ENCODE measurements around the gene SLC12A7.

SLC12A7 gene

DNA sequence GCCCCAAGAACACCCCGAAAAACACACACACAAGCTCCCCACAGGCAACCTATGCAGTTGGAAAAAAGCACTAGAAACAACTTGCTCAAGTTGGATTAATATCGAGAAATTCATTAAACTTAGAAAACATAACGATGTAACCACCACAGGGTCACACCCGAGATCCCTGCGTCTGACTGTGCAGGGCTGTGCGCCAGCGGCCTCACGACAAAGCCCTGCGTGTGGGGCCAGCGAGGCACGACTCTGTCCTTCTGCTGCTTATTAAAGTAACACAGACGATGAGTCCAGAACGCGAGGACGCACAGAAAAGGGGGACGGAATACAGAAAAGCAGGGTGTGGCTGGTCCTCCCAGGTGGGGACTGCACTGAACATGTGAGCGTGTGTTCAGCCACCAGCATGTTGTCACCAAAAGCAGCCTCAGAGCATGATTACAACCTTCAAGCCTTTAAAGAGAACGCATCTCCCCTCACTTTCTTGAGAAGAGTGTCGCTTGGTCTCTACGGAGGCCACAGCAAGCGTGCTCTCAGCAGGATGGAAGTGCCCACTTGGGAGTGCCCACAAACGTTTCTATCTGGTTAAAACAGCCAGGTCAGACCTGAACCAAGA lies 14.4 kb downstream of the SLC12A7 start:
- TF ChIP-seq, protein P1, sequence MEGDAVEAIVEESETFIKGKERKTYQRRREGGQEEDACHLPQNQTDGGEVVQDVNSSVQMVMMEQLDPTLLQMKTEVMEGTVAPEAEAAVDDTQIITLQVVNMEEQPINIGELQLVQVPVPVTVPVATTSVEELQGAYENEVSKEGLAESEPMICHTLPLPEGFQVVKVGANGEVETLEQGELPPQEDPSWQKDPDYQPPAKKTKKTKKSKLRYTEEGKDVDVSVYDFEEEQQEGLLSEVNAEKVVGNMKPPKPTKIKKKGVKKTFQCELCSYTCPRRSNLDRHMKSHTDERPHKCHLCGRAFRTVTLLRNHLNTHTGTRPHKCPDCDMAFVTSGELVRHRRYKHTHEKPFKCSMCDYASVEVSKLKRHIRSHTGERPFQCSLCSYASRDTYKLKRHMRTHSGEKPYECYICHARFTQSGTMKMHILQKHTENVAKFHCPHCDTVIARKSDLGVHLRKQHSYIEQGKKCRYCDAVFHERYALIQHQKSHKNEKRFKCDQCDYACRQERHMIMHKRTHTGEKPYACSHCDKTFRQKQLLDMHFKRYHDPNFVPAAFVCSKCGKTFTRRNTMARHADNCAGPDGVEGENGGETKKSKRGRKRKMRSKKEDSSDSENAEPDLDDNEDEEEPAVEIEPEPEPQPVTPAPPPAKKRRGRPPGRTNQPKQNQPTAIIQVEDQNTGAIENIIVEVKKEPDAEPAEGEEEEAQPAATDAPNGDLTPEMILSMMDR (IDR thresholded peaks at IDR 0.05; ENCODE audit: low read depth, low read length): no peak
- in situ Hi-C loops (cut with HindIII; ENCODE audit: low sequenced_read_pairs): no loop called here
- no peak overlapping the region for H3K4me3 ChIP-seq (ENCODE audit: low read depth, low read length)
- no peak for DNase-seq (ENCODE audit: low read depth, low spot score)

DNA sequence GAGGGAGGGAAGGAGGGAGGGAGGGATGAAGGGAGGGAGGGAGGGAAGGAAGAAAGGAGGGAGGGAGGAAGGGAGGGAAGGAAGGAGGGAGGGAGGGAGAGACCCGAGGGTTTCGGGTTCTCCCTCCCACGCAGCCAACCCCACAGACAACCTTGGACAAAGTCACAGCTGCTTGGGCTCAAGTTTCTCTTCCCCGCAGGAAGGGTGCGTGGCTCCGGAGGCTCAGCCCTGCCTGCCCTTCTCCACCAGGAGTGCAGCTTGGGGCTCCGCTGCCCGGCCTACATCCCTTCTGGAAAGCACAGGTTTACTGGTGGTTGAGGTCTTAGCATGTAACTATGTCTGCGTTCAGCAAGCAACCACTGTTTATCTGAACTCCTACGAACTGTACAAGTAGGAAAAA lies 15.0 kb downstream of the SLC12A7 start:
- H3K4me3 ChIP-seq (ENCODE audit: low read depth, low read length): no peak overlapping the region
- in situ Hi-C loops (cut with HindIII; ENCODE audit: low sequenced_read_pairs): no loop called here
- DNase-seq (ENCODE audit: low read depth, low spot score): no peak
- TF ChIP-seq, protein P1 (IDR thresholded peaks at IDR 0.05; ENCODE audit: low read depth, low read length): no peak

DNA sequence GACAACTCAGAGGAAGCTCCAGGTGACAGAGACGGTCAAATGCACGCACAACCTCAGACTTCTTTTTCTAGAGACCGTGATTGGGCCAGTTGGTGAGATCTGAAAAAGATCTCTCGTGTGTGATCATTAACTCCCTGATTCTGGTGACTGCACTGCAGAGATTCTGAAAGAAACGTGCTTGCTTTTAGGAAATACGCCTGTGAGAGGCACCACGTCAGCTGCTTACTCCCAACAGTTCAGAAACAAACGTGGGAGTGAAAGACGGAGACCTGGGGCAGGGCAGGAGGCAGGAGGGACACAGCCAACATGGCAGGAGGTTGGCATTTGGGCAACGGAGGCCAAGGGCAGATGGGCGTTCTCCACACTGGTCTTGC lies 15.9 kb downstream of the SLC12A7 start:
- in situ Hi-C loops (cut with HindIII; ENCODE audit: low sequenced_read_pairs): no loop called here
- TF ChIP-seq, protein P1 (IDR thresholded peaks at IDR 0.05; ENCODE audit: low read depth, low read length): no peak
- H3K4me3 ChIP-seq (ENCODE audit: low read depth, low read length): no peak overlapping the region
- no peak for DNase-seq (ENCODE audit: low read depth, low spot score)

- no peak for DNase-seq (ENCODE audit: low read depth, low spot score)
- no peak overlapping the region for H3K4me3 ChIP-seq (ENCODE audit: low read depth, low read length)
- in situ Hi-C loops (cut with HindIII; ENCODE audit: low sequenced_read_pairs): no loop called here
- TF ChIP-seq, protein P1 (IDR thresholded peaks at IDR 0.05; ENCODE audit: low read depth, low read length): no peak
Observed at GRCh38 chr5:1095302-1095989, 16.4 kb downstream of the SLC12A7 start.

- no peak overlapping the region for H3K4me3 ChIP-seq (ENCODE audit: low read depth, low read length)
- TF ChIP-seq, protein P1 (IDR thresholded peaks at IDR 0.05; ENCODE audit: low read depth, low read length): no peak
- in situ Hi-C loops (cut with HindIII; ENCODE audit: low sequenced_read_pairs): no loop called here
- no peak for DNase-seq (ENCODE audit: low read depth, low spot score)
Observed at GRCh38 chr5:1094670-1095190, 17.1 kb downstream of the SLC12A7 start.

- TF ChIP-seq, protein P1 (IDR thresholded peaks at IDR 0.05; ENCODE audit: low read depth, low read length): no peak
- H3K4me3 ChIP-seq (ENCODE audit: low read depth, low read length): no peak overlapping the region
- in situ Hi-C loops (cut with HindIII; ENCODE audit: low sequenced_read_pairs): no loop called here
- DNase-seq (ENCODE audit: low read depth, low spot score): no peak
Observed at GRCh38 chr5:1093361-1093760, 18.5 kb downstream of the SLC12A7 start.
